Measurements from ENCODE around the gene ZNF443. TPM values are rescaled to one million over a fixed set of nuclear protein-coding genes. Genes with fewer than 3 reads are reported as not detected.
A peak's percentile ranks its signal among the peaks of the same experiment; 100 is the strongest.

Gene ZNF443
- total and polyA plus RNA-seq, 9 of the 15 experiments (the other 6 are each of a cell fraction or from before 2014, with no cell fraction given) = 1.5 to 4.9 (median 2.8) TPM

- WGBS (ENCODE audit: insufficient coverage, low coverage, missing lambda C conversion rate) = 0% methylated on average over 1 of the region's 2 CpGs
- no peak for ATAC-seq
- Histone ChIP-seq H3K4me1 (replicated peaks in 1 of 2; ENCODE audit: control insufficient read depth in 2 of 2, insufficient read depth in 2 of 2, low read length in 2 of 2) (no peaks in the 10 kb centered on the region), H2AFZ (ENCODE audit: low read depth, low read length) (no peak overlapping the region), H3K9me1 (ENCODE audit: control insufficient read depth, insufficient read depth, low read length) (no peaks in the 10 kb centered on the region), H3K9me3 (replicated peaks; ENCODE audit: control insufficient read depth, insufficient read depth, low read depth, low read length) (peaks cover 7% of the 10 kb centered on the region), H3K9ac (ENCODE audit: insufficient read depth in 1 of 2, low read depth in 2 of 2, low read length in 2 of 2) (no peak overlapping the region), H3K36me3 (ENCODE audit: control insufficient read depth, insufficient read depth, low read length) (no peaks in the 10 kb centered on the region), H4K20me1 (replicated peaks; ENCODE audit: control insufficient read depth, insufficient read depth, low read length) (no peaks in the 10 kb centered on the region), H3K79me2 (ENCODE audit: control insufficient read depth, insufficient read depth, low read length) (no peaks in the 10 kb centered on the region), H3K4me3 (no peak overlapping the region), H3K27ac (ENCODE audit: extremely low read depth, low read depth, low read length) (no peak overlapping the region), H3K27me3 (ENCODE audit: control insufficient read depth in 2 of 2, insufficient read depth in 2 of 2, low read length in 2 of 2) (no peaks in the 10 kb centered on the region), H3K4me2 (ENCODE audit: insufficient read depth, low read length) (no peak overlapping the region)
- no peak for FAIRE-seq
- in situ Hi-C loops (cut with MboI) (no loop called here), intact Hi-C loops (cut with micrococcal nuclease) (no loop called here)
- POLR2A ChIA-PET = no interaction called here
- TF ChIP-seq TAF9B (IDR thresholded peaks at IDR 0.05; ENCODE audit: partially characterized antibody) (no peak), POLR2H (tag; IDR thresholded peaks at IDR 0.05; ENCODE audit: low read depth) (no peak), JUND (IDR thresholded peaks at IDR 0.05; ENCODE audit: borderline replicate concordance, low read depth, low read length) (no peak), JUND (tag; IDR thresholded peaks at IDR 0.05; ENCODE audit: borderline replicate concordance, low read depth, low read length) (no peak), SMARCB1 (IDR thresholded peaks at IDR 0.05; ENCODE audit: insufficient read length, low read depth) (no peak), SRSF9 (IDR thresholded peaks at IDR 0.05; ENCODE audit: borderline replicate concordance, low read depth, low read length) (no peak), ZNF75A (CRISPR knock-in tag; IDR thresholded peaks at IDR 0.05) (0 out of 2 replicates have a peak, but pooled peaks have one; percentile 6), ZNF274 (IDR thresholded peaks at IDR 0.05; ENCODE audit: borderline replicate concordance, low read depth, low read length) (peak; percentile 50; the same call in 1 of the 2 replicates), PTTG1 (tag; IDR thresholded peaks at IDR 0.05; ENCODE audit: low read depth) (no peak), ZNF431 (CRISPR knock-in tag; IDR thresholded peaks at IDR 0.05) (no peak), ZNF197 (CRISPR knock-in tag; IDR thresholded peaks at IDR 0.05; ENCODE audit: low read depth) (no peak), DLX4 (CRISPR knock-in tag; IDR thresholded peaks at IDR 0.05) (no peak), ZNF699 (CRISPR knock-in tag; IDR thresholded peaks at IDR 0.05; ENCODE audit: insufficient replicate concordance) (no peak), USF1 (CRISPR knock-in tag; IDR thresholded peaks at IDR 0.05) (no peak)
- TF ChIP-seq, protein P1, sequence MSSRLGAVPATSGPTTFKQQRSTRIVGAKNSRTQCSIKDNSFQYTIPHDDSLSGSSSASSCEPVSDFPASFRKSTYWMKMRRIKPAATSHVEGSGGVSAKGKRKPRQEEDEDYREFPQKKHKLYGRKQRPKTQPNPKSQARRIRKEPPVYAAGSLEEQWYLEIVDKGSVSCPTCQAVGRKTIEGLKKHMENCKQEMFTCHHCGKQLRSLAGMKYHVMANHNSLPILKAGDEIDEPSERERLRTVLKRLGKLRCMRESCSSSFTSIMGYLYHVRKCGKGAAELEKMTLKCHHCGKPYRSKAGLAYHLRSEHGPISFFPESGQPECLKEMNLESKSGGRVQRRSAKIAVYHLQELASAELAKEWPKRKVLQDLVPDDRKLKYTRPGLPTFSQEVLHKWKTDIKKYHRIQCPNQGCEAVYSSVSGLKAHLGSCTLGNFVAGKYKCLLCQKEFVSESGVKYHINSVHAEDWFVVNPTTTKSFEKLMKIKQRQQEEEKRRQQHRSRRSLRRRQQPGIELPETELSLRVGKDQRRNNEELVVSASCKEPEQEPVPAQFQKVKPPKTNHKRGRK (tag; IDR thresholded peaks at IDR 0.05) = no peak
- BruUV-seq (replicated peaks) = no TSS peak
- CTCF ChIA-PET (ENCODE audit: low intra/inter-chr PET ratio) = interaction anchor here (0.6 kb wide), 1 partner anchor 715 kb away, joined by 3 read pairs; no protein-coding TSS in a partner anchor
- no peak for DNase-seq (ENCODE audit: extremely low read depth in 1 of 4, low spot score in 3 of 4)
These were observed 60.4 kb downstream of the ZNF443 start for GRCh38 chr19:12380444-12380737.

Data from K562 (cell line).